HEK293 (cell line): ENCODE measurements around the gene AGAP1.
A peak's percentile ranks its signal among the peaks of the same experiment; 100 is the strongest.

Source experiments
- CTCF ChIA-PET: fragments of 350-600 bp; formaldehyde crosslinking; extraction: SDS; loops from one replicate; lab custom pipeline; 2021; ENCODE audit warnings: antibody characterized with exemption; lab: Yijun Ruan, JAX
- POLR2A ChIA-PET: fragments of 300-600 bp; formaldehyde crosslinking; extraction: SDS; loops from one replicate; lab custom pipeline; 2020; ENCODE audit warnings: antibody characterized with exemption, inconsistent platforms; lab: Yijun Ruan, JAX
- H3K27ac ChIP-seq: fragments of 200-500 bp; sonication (Bioruptor generic); 2 replicates; pipeline ENCODE4 v1.5.1; 2014; ENCODE audit warnings: low read depth, low read length, control low read depth, inconsistent platforms; ENCODE audit errors: extremely low read depth
- H3K36me3 ChIP-seq, 2 experiments: fragments of 200-500 bp in 1 of 2; sonication (Bioruptor generic) in 1 of 2; 1 replicate in 1 of 2; 2 replicates in 1 of 2; pipeline ENCODE4 v1.5.1; 2014 to 2017; ENCODE audit warnings: inconsistent platforms in 2 of 2, low read length in 2 of 2; ENCODE audit not compliant: control insufficient read depth in 2 of 2, insufficient read depth in 1 of 2
- H3K4me1 ChIP-seq: fragments of 200-500 bp; sonication (Bioruptor generic); 2 replicates; pipeline ENCODE4 v1.5.1; 2014; ENCODE audit warnings: mild to moderate bottlenecking, low read length, inconsistent platforms; ENCODE audit not compliant: control insufficient read depth, insufficient read depth
- H3K4me3 ChIP-seq: 2 replicates; pipeline ENCODE4 v1.5.1; 2011; ENCODE audit warnings: low read depth, mild to moderate bottlenecking, control low read depth, low read length, moderate library complexity
- H3K9me3 ChIP-seq: fragments of 200-500 bp; sonication (Bioruptor generic); 2 replicates; pipeline ENCODE4 v1.5.1; 2014; ENCODE audit warnings: low read depth, low read length, inconsistent platforms; ENCODE audit not compliant: control insufficient read depth, insufficient read depth
- GLIS2 ChIP-seq: fragments of 450-650 bp; formaldehyde crosslinking; IDR thresholded peaks from 2 replicates; pipeline ENCODE4 v1.5.1; 2016; ENCODE audit warnings: missing biosample characterization, missing genetic modification characterization
- SETDB1 ChIP-seq: IDR thresholded peaks from one replicate; pipeline ENCODE4 v1.6.1; 2017; ENCODE audit warnings: mild to moderate bottlenecking, low read length, moderate library complexity, mixed read lengths; ENCODE audit not compliant: insufficient read length
- SP7 ChIP-seq: fragments of 450-650 bp; formaldehyde crosslinking; IDR thresholded peaks from 2 replicates; pipeline ENCODE4 v1.5.1; 2016; ENCODE audit warnings: missing biosample characterization, missing genetic modification characterization
- ZBTB7A ChIP-seq: fragments of 450-650 bp; formaldehyde crosslinking; IDR thresholded peaks from 2 replicates; pipeline ENCODE4 v1.5.1; 2016; ENCODE audit warnings: low read depth, missing biosample characterization, missing genetic modification characterization
- ZNF121 ChIP-seq: fragments of 450-650 bp; formaldehyde crosslinking; IDR thresholded peaks from 2 replicates; pipeline ENCODE4 v1.5.1; 2016; ENCODE audit warnings: missing biosample characterization, missing genetic modification characterization
- ZNF18 ChIP-seq: fragments of 450-650 bp; formaldehyde crosslinking; IDR thresholded peaks from 2 replicates; pipeline ENCODE4 v1.5.1; 2016; ENCODE audit warnings: missing biosample characterization, missing genetic modification characterization
- ZNF211 ChIP-seq: fragments of 450-650 bp; formaldehyde crosslinking; IDR thresholded peaks from 2 replicates; pipeline ENCODE4 v1.5.1; 2016; ENCODE audit warnings: low read depth, missing biosample characterization, missing genetic modification characterization
- ZNF280D ChIP-seq: fragments of 450-650 bp; formaldehyde crosslinking; IDR thresholded peaks from 2 replicates; pipeline ENCODE4 v1.5.1; 2016; ENCODE audit warnings: missing biosample characterization, missing genetic modification characterization
- ZNF530 ChIP-seq: fragments of 450-650 bp; formaldehyde crosslinking; IDR thresholded peaks from 2 replicates; pipeline ENCODE4 v1.5.1; 2016; ENCODE audit warnings: low read depth, missing biosample characterization, missing genetic modification characterization
- ZNF544 ChIP-seq: fragments of 450-650 bp; formaldehyde crosslinking; IDR thresholded peaks from 2 replicates; pipeline ENCODE4 v1.5.0; 2017; ENCODE audit warnings: missing biosample characterization, missing genetic modification characterization
- ZNF548 ChIP-seq: fragments of 450-650 bp; formaldehyde crosslinking; IDR thresholded peaks from 2 replicates; pipeline ENCODE4 v1.5.1; 2016; ENCODE audit warnings: missing biosample characterization, missing genetic modification characterization
- ZNF670 ChIP-seq: fragments of 450-650 bp; formaldehyde crosslinking; IDR thresholded peaks from 2 replicates; pipeline ENCODE4 v1.5.1; 2016; ENCODE audit warnings: missing biosample characterization, missing genetic modification characterization, low read depth
- ZNF785 ChIP-seq: fragments of 450-650 bp; formaldehyde crosslinking; IDR thresholded peaks from 2 replicates; pipeline ENCODE4 v1.5.1; 2016; ENCODE audit warnings: missing biosample characterization, missing genetic modification characterization
- ZNF792 ChIP-seq: fragments of 450-650 bp; formaldehyde crosslinking; IDR thresholded peaks from 2 replicates; pipeline ENCODE4 v1.5.1; 2016; ENCODE audit warnings: missing biosample characterization, missing genetic modification characterization
- ZSCAN16 ChIP-seq: fragments of 450-650 bp; formaldehyde crosslinking; IDR thresholded peaks from 2 replicates; pipeline ENCODE4 v1.5.1; 2016; ENCODE audit warnings: missing biosample characterization, missing genetic modification characterization
- ZSCAN5A ChIP-seq: fragments of 450-650 bp; formaldehyde crosslinking; IDR thresholded peaks from 2 replicates; pipeline ENCODE4 v1.5.1; 2016; ENCODE audit warnings: missing biosample characterization, missing genetic modification characterization
- TF ChIP-seq, protein P1 (sequence below): fragments of 450-650 bp; formaldehyde crosslinking; IDR thresholded peaks from 2 replicates; pipeline ENCODE4 v1.5.1; 2017; ENCODE audit warnings: missing biosample characterization, missing genetic modification characterization
- TF ChIP-seq, protein P2 (sequence below): fragments of 450-650 bp; formaldehyde crosslinking; IDR thresholded peaks from 2 replicates; pipeline ENCODE4 v1.5.1; 2016; ENCODE audit warnings: missing biosample characterization, missing genetic modification characterization, borderline replicate concordance

The AGAP1 gene

DNA sequence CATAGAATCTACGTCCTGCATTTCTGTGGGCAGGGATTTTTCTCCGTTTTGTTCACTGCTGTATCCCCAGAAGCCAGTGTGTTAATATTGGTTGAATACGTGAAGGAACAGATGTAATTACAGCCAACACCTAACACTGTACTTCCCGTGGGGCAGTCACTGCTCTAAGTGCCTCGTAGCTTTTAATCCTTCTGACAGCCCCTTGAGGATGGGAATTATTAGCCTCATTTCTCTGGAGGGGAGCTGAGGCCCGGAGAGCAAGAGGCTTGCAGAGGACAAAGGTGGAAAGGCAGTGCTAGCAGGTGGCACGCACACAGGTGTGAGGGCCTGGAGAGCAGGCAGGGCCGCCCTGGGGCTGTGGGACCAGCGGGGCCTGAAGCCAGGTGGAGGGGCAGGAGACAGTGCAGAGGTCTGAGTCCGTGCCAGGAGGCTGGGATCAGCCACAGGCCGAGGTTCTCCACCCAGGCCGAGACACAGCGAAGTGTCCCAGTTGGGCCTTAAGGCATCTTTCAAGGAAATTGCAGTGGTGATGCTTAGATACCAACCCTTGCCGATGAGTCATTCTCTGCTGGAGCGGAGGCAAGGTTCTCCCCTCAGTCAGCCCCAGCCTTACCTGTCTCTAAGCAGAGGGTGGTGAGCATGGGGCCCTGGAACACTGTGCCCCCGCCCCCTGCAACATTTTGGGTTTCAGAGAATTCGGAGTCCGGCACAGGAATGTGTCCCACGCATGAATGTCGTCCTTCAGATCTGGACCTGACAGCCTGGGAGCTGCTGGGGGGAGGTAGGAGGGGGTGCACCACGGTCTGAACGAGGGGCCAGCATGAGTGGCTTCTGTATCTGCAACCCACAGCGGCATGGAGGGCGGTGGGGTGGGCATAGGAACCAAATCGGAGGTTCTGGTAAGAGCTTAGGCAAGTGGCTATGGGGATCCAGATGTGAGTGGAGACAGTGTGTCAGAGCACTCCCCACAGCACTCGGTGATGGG, 551.7 kb downstream of the AGAP1 start (continued):
- no peak for TF ChIP-seq ZBTB7A (tag by site-specific recombination)
- TF ChIP-seq ZNF18: no peak
- TF ChIP-seq ZNF544 (tag by site-specific recombination): no peak
- no peak for TF ChIP-seq ZNF548 (tag by site-specific recombination)

DNA sequence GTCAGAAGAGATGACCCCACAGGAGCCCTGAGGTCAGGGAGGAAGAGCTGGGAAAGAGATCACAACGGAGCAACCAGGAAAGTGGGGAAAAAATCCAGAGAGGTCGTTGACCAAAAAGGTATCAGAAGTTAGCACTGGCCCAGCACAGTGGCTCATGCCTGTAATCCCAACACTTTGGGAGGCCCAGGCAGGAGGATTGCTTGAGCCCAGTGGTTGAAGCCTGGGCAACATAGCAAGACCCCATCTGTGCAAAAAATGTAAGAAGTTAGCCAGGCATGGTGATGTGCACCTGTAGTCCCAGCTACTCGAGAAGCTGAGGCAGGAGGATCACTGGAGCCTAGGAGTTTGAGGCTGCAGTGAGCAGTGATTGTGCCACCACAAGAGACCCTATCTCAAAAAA, 552.9 kb downstream of the AGAP1 start:
- no peaks in the 10 kb centered on the region for H3K9me3 ChIP-seq
- no peak overlapping the region for H3K4me3 ChIP-seq
- peaks cover 0 to 20% of the 10 kb centered on the region in 2 experiments; a peak in 1 of 3 replicates for H3K36me3 ChIP-seq
- H3K27ac ChIP-seq: no peak overlapping the region
- ChIA-PET POLR2A (no interaction called here), CTCF (no interaction called here)
- no peak for TF ChIP-seq SP7 (tag by site-specific recombination)
- TF ChIP-seq, protein P1, sequence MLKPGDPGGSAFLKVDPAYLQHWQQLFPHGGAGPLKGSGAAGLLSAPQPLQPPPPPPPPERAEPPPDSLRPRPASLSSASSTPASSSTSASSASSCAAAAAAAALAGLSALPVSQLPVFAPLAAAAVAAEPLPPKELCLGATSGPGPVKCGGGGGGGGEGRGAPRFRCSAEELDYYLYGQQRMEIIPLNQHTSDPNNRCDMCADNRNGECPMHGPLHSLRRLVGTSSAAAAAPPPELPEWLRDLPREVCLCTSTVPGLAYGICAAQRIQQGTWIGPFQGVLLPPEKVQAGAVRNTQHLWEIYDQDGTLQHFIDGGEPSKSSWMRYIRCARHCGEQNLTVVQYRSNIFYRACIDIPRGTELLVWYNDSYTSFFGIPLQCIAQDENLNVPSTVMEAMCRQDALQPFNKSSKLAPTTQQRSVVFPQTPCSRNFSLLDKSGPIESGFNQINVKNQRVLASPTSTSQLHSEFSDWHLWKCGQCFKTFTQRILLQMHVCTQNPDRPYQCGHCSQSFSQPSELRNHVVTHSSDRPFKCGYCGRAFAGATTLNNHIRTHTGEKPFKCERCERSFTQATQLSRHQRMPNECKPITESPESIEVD: no peak
- TF ChIP-seq ZSCAN16: no peak
- TF ChIP-seq ZNF121 (tag by site-specific recombination): 0 out of 2 replicates have a peak, but pooled peaks have one; percentile 29
- TF ChIP-seq ZSCAN5A (tag by site-specific recombination): no peak
- H3K4me1 ChIP-seq: no peaks in the 10 kb centered on the region

DNA sequence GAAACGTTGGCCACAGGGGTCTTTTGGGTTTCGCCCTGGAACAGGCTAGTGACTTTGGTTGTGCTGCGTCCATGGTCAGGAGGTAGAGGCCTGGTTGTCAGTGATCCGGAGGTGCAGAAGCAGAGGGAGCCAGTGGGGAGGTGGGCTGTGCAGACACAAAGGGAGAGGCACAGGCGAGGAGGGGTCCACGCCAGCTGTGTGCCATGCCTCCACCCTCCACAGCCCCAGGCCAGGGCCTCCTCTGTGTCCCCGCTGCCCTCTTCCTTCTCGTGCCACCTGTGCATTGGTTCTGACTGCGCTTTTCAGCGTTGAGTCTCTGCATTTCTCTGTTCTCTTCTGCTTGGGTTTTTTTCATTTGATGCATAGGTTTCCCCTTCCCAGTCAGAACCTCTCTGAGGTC, 553.3 kb downstream of the AGAP1 start:
- POLR2A ChIA-PET: no interaction called here
- CTCF ChIA-PET: interaction anchor here (2.4 kb wide), 1 partner anchor 267 kb away, joined by 8 read pairs; no protein-coding TSS in a partner anchor
- H3K4me1 ChIP-seq: no peaks in the 10 kb centered on the region
- H3K9me3 ChIP-seq: no peaks in the 10 kb centered on the region
- H3K4me3 ChIP-seq: no peak overlapping the region
- peaks cover 0 to 18% of the 10 kb centered on the region in 2 experiments; a peak in 1 of 3 replicates for H3K36me3 ChIP-seq
- no peak overlapping the region for H3K27ac ChIP-seq
- no peak for TF ChIP-seq ZNF792
- TF ChIP-seq ZNF211 (tag by site-specific recombination): no peak
- no peak for TF ChIP-seq SETDB1
- TF ChIP-seq, protein P2, sequence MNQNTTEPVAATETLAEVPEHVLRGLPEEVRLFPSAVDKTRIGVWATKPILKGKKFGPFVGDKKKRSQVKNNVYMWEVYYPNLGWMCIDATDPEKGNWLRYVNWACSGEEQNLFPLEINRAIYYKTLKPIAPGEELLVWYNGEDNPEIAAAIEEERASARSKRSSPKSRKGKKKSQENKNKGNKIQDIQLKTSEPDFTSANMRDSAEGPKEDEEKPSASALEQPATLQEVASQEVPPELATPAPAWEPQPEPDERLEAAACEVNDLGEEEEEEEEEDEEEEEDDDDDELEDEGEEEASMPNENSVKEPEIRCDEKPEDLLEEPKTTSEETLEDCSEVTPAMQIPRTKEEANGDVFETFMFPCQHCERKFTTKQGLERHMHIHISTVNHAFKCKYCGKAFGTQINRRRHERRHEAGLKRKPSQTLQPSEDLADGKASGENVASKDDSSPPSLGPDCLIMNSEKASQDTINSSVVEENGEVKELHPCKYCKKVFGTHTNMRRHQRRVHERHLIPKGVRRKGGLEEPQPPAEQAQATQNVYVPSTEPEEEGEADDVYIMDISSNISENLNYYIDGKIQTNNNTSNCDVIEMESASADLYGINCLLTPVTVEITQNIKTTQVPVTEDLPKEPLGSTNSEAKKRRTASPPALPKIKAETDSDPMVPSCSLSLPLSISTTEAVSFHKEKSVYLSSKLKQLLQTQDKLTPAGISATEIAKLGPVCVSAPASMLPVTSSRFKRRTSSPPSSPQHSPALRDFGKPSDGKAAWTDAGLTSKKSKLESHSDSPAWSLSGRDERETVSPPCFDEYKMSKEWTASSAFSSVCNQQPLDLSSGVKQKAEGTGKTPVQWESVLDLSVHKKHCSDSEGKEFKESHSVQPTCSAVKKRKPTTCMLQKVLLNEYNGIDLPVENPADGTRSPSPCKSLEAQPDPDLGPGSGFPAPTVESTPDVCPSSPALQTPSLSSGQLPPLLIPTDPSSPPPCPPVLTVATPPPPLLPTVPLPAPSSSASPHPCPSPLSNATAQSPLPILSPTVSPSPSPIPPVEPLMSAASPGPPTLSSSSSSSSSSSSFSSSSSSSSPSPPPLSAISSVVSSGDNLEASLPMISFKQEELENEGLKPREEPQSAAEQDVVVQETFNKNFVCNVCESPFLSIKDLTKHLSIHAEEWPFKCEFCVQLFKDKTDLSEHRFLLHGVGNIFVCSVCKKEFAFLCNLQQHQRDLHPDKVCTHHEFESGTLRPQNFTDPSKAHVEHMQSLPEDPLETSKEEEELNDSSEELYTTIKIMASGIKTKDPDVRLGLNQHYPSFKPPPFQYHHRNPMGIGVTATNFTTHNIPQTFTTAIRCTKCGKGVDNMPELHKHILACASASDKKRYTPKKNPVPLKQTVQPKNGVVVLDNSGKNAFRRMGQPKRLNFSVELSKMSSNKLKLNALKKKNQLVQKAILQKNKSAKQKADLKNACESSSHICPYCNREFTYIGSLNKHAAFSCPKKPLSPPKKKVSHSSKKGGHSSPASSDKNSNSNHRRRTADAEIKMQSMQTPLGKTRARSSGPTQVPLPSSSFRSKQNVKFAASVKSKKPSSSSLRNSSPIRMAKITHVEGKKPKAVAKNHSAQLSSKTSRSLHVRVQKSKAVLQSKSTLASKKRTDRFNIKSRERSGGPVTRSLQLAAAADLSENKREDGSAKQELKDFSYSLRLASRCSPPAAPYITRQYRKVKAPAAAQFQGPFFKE: no peak
- TF ChIP-seq ZNF530 (tag by site-specific recombination): no peak
- TF ChIP-seq ZNF785 (tag by site-specific recombination): no peak
- TF ChIP-seq ZNF670 (tag by site-specific recombination): no peak
- TF ChIP-seq GLIS2 (tag by site-specific recombination): no peak
- TF ChIP-seq ZNF280D (tag by site-specific recombination): no peak
